ENCODE measurements around the gene SIPA1L3. TPM values are rescaled to one million over a fixed set of nuclear protein-coding genes. Genes with fewer than 3 reads are reported as not detected.

Gene SIPA1L3
- total RNA-seq, 1 donor: 28.9 TPM

DNA sequence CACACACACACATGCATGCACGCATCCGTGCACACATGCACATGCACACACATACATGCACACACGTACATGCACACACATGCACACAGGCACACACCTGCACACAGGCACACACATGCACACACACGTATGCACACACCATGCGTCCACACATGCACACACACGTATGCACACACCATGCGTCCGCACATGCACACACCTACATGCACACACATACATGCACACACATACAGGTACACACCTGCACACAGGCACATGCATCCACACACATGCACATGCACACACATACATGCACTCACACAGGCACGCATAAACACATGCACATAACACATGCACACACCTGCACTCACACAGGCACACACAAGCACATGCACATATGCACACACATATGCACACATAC is 204.9 kb downstream of the SIPA1L3 start:
- DNase-seq (ENCODE audit: low read depth): no peak
- TF ChIP-seq, protein P1, sequence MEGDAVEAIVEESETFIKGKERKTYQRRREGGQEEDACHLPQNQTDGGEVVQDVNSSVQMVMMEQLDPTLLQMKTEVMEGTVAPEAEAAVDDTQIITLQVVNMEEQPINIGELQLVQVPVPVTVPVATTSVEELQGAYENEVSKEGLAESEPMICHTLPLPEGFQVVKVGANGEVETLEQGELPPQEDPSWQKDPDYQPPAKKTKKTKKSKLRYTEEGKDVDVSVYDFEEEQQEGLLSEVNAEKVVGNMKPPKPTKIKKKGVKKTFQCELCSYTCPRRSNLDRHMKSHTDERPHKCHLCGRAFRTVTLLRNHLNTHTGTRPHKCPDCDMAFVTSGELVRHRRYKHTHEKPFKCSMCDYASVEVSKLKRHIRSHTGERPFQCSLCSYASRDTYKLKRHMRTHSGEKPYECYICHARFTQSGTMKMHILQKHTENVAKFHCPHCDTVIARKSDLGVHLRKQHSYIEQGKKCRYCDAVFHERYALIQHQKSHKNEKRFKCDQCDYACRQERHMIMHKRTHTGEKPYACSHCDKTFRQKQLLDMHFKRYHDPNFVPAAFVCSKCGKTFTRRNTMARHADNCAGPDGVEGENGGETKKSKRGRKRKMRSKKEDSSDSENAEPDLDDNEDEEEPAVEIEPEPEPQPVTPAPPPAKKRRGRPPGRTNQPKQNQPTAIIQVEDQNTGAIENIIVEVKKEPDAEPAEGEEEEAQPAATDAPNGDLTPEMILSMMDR (IDR thresholded peaks at IDR 0.05; ENCODE audit: insufficient read depth, low read length): no peak
- H3K4me3 ChIP-seq (ENCODE audit: low read depth, low read length): no peak overlapping the region

DNA sequence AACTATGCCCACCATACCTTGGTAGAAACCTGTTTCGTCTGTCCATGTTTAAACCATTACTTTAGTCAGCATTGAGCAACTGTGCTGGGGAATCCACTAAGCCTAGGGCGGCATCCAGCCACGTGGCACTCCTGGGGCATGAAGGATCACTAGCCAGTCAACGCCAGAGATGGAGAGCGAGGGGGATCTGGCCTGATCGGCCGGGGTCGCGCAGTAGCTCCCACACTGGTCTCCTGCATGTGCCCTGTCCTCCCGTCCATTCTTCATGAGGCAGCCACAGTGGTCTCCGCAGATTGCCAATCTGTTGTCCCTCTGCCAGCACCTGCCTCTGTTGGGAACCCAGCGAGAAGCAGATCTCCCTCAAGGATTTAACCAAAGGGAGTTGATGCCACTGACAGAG is 207.6 kb downstream of the SIPA1L3 start:
- no peak overlapping the region for H3K4me3 ChIP-seq (ENCODE audit: low read depth, low read length)
- no peak for DNase-seq (ENCODE audit: low read depth)
- TF ChIP-seq, protein P1 (IDR thresholded peaks at IDR 0.05; ENCODE audit: insufficient read depth, low read length): no peak

DNA sequence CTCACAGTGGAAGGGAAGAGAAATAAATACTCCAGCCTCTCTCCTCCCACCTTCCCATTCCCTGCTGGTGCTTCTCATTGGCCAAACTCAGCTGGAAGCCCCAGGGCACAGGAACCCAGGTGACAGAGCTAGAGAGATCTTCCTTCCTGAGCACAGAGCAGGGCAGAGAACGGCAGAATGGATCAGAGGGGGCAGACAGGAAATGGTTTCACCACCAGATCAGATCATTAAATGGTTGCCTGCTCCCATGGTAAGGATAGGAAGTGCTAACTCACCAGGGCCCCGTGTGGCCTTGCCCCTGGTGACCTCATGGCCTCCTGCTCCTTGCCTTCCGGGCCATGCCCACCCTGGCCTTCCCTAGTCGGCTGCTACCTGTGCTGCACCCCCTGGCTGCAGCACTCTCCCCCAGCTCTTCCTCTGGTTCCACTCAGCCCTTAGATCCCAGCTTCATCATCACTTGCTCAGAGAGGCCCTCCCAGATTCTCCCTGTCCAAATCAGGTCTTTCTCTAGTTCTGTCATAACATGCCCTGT is 208.3 kb downstream of the SIPA1L3 start:
- no peak overlapping the region for H3K4me3 ChIP-seq (ENCODE audit: low read depth, low read length)
- TF ChIP-seq, protein P1 (IDR thresholded peaks at IDR 0.05; ENCODE audit: insufficient read depth, low read length): no peak
- no peak for DNase-seq (ENCODE audit: low read depth)

DNA sequence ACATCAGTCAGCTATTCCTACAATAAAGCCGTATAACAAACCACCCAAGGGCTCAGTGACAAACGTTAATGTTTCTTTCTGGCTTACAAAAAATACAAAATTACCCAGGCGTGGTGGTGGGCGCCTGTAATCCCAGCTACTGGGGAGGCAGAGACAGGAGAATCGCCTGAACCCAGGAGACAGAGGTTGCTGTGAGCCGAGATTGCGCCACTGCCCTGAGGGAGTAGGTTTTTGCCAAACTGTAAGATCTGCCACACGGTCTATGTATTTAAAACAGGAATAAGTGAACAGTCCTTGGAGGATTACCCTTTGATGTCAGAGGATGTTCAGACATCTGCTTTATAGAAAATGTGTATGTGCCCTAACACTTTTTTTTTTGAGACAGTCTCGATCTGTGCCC is 211.2 kb downstream of the SIPA1L3 start:
- DNase-seq (ENCODE audit: low read depth): no peak
- TF ChIP-seq, protein P1 (IDR thresholded peaks at IDR 0.05; ENCODE audit: insufficient read depth, low read length): no peak
- no peak overlapping the region for H3K4me3 ChIP-seq (ENCODE audit: low read depth, low read length)

DNA sequence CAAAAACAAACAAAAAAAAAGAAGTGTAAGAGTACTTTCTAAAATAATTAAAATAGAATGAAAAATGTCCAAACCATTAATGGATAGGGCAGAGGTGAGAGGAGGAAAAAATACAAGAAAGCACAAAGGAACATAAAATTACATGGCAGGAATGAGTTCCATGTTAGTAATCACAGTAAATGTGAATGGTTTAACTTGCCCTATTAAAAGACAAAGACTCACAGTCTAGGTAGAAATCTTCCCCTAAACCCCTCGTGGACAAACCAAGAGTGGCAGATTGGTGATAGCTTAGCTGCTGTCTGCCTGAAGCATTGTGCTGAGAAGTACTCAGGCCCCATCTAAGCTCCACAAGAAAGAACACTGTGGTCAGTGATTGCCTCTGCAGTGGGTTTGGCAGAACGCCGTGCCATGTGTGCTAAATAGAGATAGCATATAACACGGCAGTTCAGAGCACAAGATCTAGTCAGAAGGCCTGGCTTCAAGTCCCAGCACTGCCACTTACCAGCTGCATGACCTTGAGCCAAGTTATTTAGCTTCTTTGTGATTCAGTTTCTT is 213.5 kb downstream of the SIPA1L3 start:
- no peak overlapping the region for H3K4me3 ChIP-seq (ENCODE audit: low read depth, low read length)
- TF ChIP-seq, protein P1 (IDR thresholded peaks at IDR 0.05; ENCODE audit: insufficient read depth, low read length): no peak
- DNase-seq (ENCODE audit: low read depth): no peak

DNA sequence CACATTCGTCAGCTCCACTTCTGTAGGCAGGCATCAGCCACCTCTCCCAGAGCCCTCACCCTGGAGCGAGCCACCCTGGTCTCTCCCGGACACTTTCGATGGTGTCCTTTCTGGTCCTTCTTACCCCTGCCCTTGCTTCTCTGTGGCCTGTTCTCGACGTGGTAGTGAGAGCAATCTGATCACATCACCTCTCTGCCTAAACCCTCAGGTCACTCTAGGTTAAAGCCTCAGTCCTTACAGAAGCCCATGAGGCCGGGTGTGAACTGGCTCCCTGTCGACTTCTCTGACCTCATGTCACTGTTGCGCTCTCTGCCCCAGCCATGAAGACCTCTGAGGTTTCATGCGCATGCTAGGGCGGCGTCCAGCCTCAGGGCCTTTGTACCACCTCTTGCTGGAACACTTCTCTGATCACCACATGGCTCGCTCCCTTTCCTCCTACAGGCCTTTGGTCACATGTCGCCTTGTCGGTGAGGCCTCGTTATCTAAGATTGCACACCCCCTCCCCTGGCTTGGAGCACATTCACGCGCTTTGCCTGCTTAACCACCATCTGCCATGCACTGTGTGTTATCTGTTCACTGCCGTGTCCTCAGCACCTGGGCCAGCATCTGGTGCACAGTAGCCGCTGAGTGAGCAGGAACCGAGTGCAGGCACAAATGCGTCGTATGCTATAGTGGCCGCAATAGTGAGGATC is 215.5 kb downstream of the SIPA1L3 start:
- DNase-seq (ENCODE audit: low read depth): no peak
- no peak overlapping the region for H3K4me3 ChIP-seq (ENCODE audit: low read depth, low read length)
- TF ChIP-seq, protein P1 (IDR thresholded peaks at IDR 0.05; ENCODE audit: insufficient read depth, low read length): no peak

All from fibroblast of the aortic adventitia (primary cell).